Adrenal gland (tissue), 12 donors: Measurements from ENCODE around the gene GLTPD2. TPM values are rescaled to one million over a fixed set of nuclear protein-coding genes. Genes with fewer than 3 reads are reported as not detected.
A peak's percentile ranks its signal among the peaks of the same experiment; 100 is the strongest.

ENCODE experiments used
- DNase-seq, 7 donors: peaks; one replicate each; pipeline ENCODE4 v3.0.0-alpha.2; 2019 to 2020
- H3K27ac ChIP-seq, 5 donors: fragments of 200-600 bp; sonication (generic) in 4 of 5; 1 replicate in 3 of 5; 2 replicates in 2 of 5; pipeline versions ENCODE4 v1.5.1 to v1.8.0; 2016 to 2020; ENCODE audit warnings: mild to moderate bottlenecking in 1 of 5
- H3K27me3 ChIP-seq: fragments of 200-600 bp; 2 replicates; pipeline ENCODE4 v1.8.0; 2021
- H3K36me3 ChIP-seq, 2 donors: fragments of 200-600 bp; replicated peaks in 1 of 2; 1 replicate in 1 of 2; 2 replicates in 1 of 2; pipeline versions ENCODE4 v1.5.1 to v1.8.0; 2018 to 2022
- H3K4me1 ChIP-seq, 2 donors: fragments of 200-600 bp; replicated peaks in 1 of 2; 1 replicate in 1 of 2; 2 replicates in 1 of 2; pipeline versions ENCODE4 v1.5.1 to v1.8.0; 2018 to 2021
- H3K4me3 ChIP-seq, 4 donors: fragments of 200-600 bp; sonication (generic) in 3 of 4; one replicate each; pipeline ENCODE4 v1.5.1; 2016 to 2018
- H3K9me3 ChIP-seq, 3 donors: fragments of 200-600 bp; sonication (generic) in 1 of 3; replicated peaks in 1 of 3; 1 replicate in 2 of 3; 2 replicates in 1 of 3; pipeline versions ENCODE4 v1.5.1 to v1.8.0; 2016 to 2021
- POLR2A ChIP-seq, 2 donors: fragments of 450-650 bp; IDR thresholded peaks; one replicate each; pipeline ENCODE4 v1.6.1; 2017; ENCODE audit warnings: antibody characterized with exemption in 2 of 2, mild to moderate bottlenecking in 2 of 2, moderate library complexity in 1 of 2
- WGBS, 4 donors: extraction: QIAGEN DNeasy Blood & Tissue Kit in 2 of 4; methylation state at CpG; one replicate each; pipeline versions ENCODE4 v1.1.5 to v1.1.7; 2013 to 2017; 5-methylcytosine and 5-hydroxymethylcytosine counted together
- intact Hi-C, 2 donors: fragments of 100-400 bp; cut with DNase I; formaldehyde crosslinking; loops; one replicate each; pipeline versions ENCODE4 v1.14.1 to v1.15.0; 2022 to 2023
- polyA plus RNA-seq, 3 donors: library from polyadenylated mRNA; stranded (reverse); fragments of 200-250 nt in 2 of 3; fragments of 350-450 nt in 1 of 3; fragmentation: Illumina TruSeq in 1 of 3; extraction: RNeasy Lipid Tissue Mini Kit (QIAGEN cat#74804) in 1 of 3; gene quantifications; one replicate each; pipeline ENCODE4 v1.2.3, GENCODE V29; 2013 to 2014
- total RNA-seq, 9 donors: library from RNA; depleted of rRNA in 4 of 9; stranded (reverse); fragments of >200 nt in 4 of 9; fragments of 120-200 nt in 1 of 9; fragmentation: NEBNext Ultra II Directional in 1 of 9; extraction: Animal tissue kit (Norgen Biotek cat#: 25700) in 1 of 9; gene quantifications; one replicate each; pipeline versions ENCODE4 v1.1.0 to v1.2.4, GENCODE V29; 2013 to 2023
- TF ChIP-seq, protein P1 (sequence below), 6 experiments: fragments of 450-650 bp in 4 of 6; fragments of 200-600 bp in 2 of 6; sonication (generic) in 1 of 6; IDR thresholded peaks; 1 replicate in 5 of 6; 2 replicates in 1 of 6; pipeline versions ENCODE4 v1.5.1 to v1.8.0; 2016 to 2021; ENCODE audit warnings: antibody characterized with exemption in 6 of 6, mild to moderate bottlenecking in 2 of 6, moderate library complexity in 1 of 6
- donor health status: healthy with polysubstance abuse.
- donor health status: Bipolar disorder and iron deficiency.
- donor health status: DM: yes; HTN: yes; CAD: no.
- donor health status: DM: no; HTN: no; CAD: no.
- donor health status: DM: no; HTN: no; CAD: no.
- donor health status: DM: yes; HTN: yes; CAD: no.

GLTPD2 gene
- total and polyA plus RNA-seq, 12 donors = not detected

DNA sequence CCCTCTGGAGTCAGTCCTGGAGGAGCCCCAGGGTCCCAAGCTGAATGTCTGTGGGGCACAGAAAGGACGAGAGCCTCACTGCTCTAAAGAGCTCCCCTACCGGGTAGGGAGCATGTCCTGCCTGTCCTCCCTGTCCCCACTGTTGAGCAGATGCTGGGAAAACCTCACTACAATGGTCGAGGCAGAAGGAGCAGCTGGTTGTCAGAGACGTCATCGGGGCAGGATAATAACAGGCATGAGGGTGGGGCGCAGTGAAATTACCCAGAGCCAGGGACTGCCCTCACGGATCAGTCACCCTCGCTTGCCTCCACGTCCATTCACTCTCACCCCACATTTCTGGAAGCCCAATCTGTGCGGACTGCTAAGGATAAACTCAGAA, 16.5 kb upstream of the GLTPD2 start:
- H3K27ac ChIP-seq = no peak overlapping the region
- H3K4me1 ChIP-seq = no peaks in the 10 kb centered on the region
- H3K27me3 ChIP-seq = no peaks in the 10 kb centered on the region
- no peaks in the 10 kb centered on the region for H3K9me3 ChIP-seq
- no peak overlapping the region for H3K4me3 ChIP-seq
- DNase-seq = no peak
- WGBS, 4 donors = 61 to 79% (median 68%) methylated on average over 9 to 10 of the region's 10 CpGs
- H3K36me3 ChIP-seq = no peaks in the 10 kb centered on the region
- intact Hi-C loops = no loop called here
- TF ChIP-seq, protein P1, sequence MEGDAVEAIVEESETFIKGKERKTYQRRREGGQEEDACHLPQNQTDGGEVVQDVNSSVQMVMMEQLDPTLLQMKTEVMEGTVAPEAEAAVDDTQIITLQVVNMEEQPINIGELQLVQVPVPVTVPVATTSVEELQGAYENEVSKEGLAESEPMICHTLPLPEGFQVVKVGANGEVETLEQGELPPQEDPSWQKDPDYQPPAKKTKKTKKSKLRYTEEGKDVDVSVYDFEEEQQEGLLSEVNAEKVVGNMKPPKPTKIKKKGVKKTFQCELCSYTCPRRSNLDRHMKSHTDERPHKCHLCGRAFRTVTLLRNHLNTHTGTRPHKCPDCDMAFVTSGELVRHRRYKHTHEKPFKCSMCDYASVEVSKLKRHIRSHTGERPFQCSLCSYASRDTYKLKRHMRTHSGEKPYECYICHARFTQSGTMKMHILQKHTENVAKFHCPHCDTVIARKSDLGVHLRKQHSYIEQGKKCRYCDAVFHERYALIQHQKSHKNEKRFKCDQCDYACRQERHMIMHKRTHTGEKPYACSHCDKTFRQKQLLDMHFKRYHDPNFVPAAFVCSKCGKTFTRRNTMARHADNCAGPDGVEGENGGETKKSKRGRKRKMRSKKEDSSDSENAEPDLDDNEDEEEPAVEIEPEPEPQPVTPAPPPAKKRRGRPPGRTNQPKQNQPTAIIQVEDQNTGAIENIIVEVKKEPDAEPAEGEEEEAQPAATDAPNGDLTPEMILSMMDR (IDR thresholded peaks at IDR 0.05) = no peak
- no peak for TF ChIP-seq POLR2A (IDR thresholded peaks at IDR 0.05)

DNA sequence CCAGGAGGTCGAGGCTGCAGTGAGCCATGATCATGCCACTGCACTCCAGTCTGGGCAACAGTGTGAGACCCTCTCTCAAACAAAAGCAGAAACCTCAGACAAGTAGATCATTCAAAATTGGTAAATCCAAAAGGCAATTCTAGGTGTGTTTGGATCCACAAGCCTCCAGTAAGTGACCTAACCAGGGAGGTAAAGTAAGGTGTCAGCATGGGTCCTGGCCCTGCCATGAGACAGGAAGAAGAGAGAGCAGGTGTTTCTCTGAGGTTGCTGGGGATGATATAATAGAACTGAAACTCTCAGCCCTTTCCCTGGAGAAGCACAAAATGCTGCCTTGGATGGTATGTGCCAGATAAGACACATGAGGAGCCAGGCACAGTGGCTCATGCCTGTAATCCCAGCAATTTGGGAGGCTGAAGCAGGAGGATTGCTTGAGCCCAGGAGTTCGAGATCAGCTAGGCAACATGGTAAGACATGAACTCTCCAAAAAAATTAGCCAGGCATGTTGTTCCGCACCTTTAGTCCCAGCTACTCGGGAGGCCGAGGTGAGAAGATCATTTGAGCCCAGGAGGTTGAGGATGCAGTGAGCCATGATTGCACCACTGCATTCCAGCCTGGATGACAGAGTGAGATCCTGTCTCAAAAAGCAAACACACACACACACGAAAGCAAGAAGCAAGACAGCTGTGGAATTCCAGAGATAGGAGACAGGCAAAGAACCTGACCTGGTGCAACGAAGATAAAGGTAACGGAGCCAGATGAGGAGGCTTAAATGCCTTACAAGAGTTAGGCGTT, 10.6 kb upstream of the GLTPD2 start:
- Histone ChIP-seq H3K27me3 (peaks cover 17% of the 10 kb centered on the region), H3K9me3 (no peaks in the 10 kb centered on the region), H3K27ac (no peak overlapping the region), H3K4me1 (no peaks in the 10 kb centered on the region), H3K36me3 (no peaks in the 10 kb centered on the region), H3K4me3 (no peak overlapping the region)
- DNase-seq = no peak
- WGBS, 4 donors = 70 to 82% (median 75%) methylated on average over 9 of the region's 9 CpGs
- intact Hi-C loops = no loop called here
- TF ChIP-seq, protein P1 (IDR thresholded peaks at IDR 0.05) = no peak
- no peak for TF ChIP-seq POLR2A (IDR thresholded peaks at IDR 0.05)

DNA sequence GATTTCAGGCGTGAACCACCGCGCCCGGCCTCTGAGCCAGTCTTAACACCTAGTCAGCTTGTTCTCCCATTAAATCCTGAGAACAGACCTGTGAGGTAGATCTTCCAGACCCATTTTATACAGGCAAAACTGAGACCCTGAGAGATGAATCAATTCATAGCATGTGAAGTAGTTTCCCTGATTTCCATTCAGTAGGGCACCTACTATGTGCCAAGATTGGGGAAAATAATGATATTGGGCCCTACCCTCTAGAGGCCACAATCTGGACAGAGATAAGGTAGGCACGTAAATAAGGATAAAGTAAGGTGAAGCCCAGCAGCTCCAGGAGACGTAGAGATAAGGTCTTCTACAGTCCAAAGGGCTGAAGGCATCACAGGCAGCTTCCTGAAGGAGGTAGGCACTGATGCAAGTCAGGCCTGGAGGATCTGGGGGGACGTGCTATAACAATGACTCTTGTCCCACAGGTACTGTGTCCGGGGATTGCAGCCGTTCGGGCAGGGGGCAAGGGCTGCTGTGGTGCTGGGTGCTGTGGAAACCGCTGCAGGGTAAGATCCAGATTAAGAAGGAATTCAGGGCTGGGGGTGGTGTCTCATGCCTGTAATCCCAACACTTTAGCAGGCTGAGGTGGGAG, 8.3 kb upstream of the GLTPD2 start:
- Histone ChIP-seq H3K4me3 (no peak overlapping the region), H3K4me1 (peaks cover 0 to 3% of the 10 kb centered on the region in 2 donors), H3K36me3 (no peaks in the 10 kb centered on the region), H3K9me3 (no peaks in the 10 kb centered on the region), H3K27me3 (peaks cover 26% of the 10 kb centered on the region), H3K27ac (no peak overlapping the region)
- no peak for TF ChIP-seq POLR2A (IDR thresholded peaks at IDR 0.05)
- TF ChIP-seq, protein P1 (IDR thresholded peaks at IDR 0.05) = no peak
- no peak for DNase-seq
- intact Hi-C loops = loop anchor here in 1 of 2 donors (10.0 kb wide), 1 partner anchor 46 kb away; the partner anchor contains the start of genes CXCL16, MED11 and ZMYND15
- 70 to 81% (median 80%) methylated on average over 11 of the region's 11 CpGs for WGBS, 4 donors

DNA sequence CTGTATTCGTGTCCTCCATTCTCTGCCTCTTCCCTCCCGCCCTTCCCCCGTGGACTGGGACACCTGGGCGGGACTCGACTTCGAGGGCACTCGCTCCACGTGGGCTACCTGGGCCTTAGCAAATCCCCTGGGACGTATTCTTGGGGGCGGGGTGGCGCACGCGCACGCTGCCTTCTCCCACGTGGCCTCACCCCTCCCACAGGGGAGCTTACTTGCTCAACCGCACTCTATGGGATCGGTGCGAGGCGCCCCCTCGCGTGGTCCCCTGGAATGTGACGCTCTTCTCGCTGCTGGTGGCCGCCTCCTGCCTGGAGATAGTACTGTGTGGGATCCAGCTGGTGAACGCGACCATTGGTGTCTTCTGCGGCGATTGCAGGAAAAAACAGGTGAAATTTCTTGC, 6.1 kb upstream of the GLTPD2 start:
- 26 to 37% (median 31%) methylated on average over 10 to 28 of the region's 28 CpGs for WGBS, 4 donors
- Histone ChIP-seq H3K36me3 (no peaks in the 10 kb centered on the region), H3K27me3 (peaks cover 29% of the 10 kb centered on the region), H3K9me3 (no peaks in the 10 kb centered on the region), H3K4me1 (peaks cover 0 to 25% of the 10 kb centered on the region in 2 donors), H3K27ac (no peak overlapping the region), H3K4me3 (no peak overlapping the region)
- no peak for DNase-seq
- intact Hi-C loops = loop anchor here in 1 of 2 donors (10.0 kb wide), 1 partner anchor 48 kb away; the partner anchor contains the start of genes CXCL16, MED11 and ZMYND15
- TF ChIP-seq POLR2A (IDR thresholded peaks at IDR 0.05) = no peak
- TF ChIP-seq, protein P1 (IDR thresholded peaks at IDR 0.05) = peak in 1 of 6 experiments; percentile 30
